Thyroid gland (tissue), 4 donors: ENCODE data around the gene MYOM3. TPM values are rescaled to one million over a fixed set of nuclear protein-coding genes. Genes with fewer than 3 reads are reported as not detected.
"Not testable (repeated sequence)": the region's sequence is repeated elsewhere in the genome, so short reads cannot be mapped to it uniquely, and the experiment has no call there.

Experiments
- DNase-seq, 2 donors: peaks; one replicate each; pipeline ENCODE4 v3.0.0-alpha.2; 2019
- H3K27ac ChIP-seq, 3 donors: fragments of 200-600 bp; sonication (generic); 1 replicate in 2 of 3; 2 replicates in 1 of 3; pipeline ENCODE4 v1.5.1; 2016 to 2019; ENCODE audit warnings: mild to moderate bottlenecking in 1 of 3, moderate library complexity in 1 of 3
- H3K27me3 ChIP-seq: fragments of 200-600 bp; sonication (generic); one replicate; pipeline ENCODE4 v1.5.1; 2019
- H3K36me3 ChIP-seq, 2 donors: fragments of 200-600 bp; sonication (generic); one replicate each; pipeline ENCODE4 v1.5.1; 2016 to 2019
- H3K4me1 ChIP-seq, 2 donors: fragments of 200-600 bp; sonication (generic); one replicate each; pipeline ENCODE4 v1.5.1; 2017 to 2019
- H3K4me3 ChIP-seq, 3 donors: fragments of 200-600 bp; sonication (generic); replicated peaks in 1 of 3; 1 replicate in 2 of 3; 2 replicates in 1 of 3; pipeline ENCODE4 v1.5.1; 2016; ENCODE audit warnings: mild to moderate bottlenecking in 1 of 3
- H3K9me3 ChIP-seq: fragments of 200-600 bp; sonication (generic); one replicate; pipeline ENCODE4 v1.5.1; 2017
- POLR2A ChIP-seq, 2 donors: fragments of 450-650 bp; IDR thresholded peaks; one replicate each; pipeline ENCODE4 v1.6.1; 2017; ENCODE audit warnings: antibody characterized with exemption in 2 of 2, mild to moderate bottlenecking in 2 of 2, moderate library complexity in 1 of 2
- WGBS, 2 donors: methylation state at CpG; one replicate each; pipeline ENCODE4 v1.1.5; 2017; 5-methylcytosine and 5-hydroxymethylcytosine counted together
- intact Hi-C: fragments of 100-400 bp; cut with DNase I; formaldehyde crosslinking; loops from one replicate; pipeline ENCODE4 v1.15.1; 2023
- total RNA-seq, 4 donors: library from RNA; depleted of rRNA; stranded (reverse); fragments of >200 nt; gene quantifications; one replicate each; pipeline ENCODE4 v1.2.3, GENCODE V29; 2016
- TF ChIP-seq, protein P1 (sequence below), 6 experiments: fragments of 200-600 bp in 3 of 6; fragments of 450-650 bp in 3 of 6; sonication (generic) in 3 of 6; IDR thresholded peaks; one replicate each; pipeline ENCODE4 v1.5.1; 2016 to 2019; ENCODE audit warnings: antibody characterized with exemption in 6 of 6, mild to moderate bottlenecking in 2 of 6, inconsistent platforms in 1 of 6, moderate library complexity in 1 of 6

MYOM3 gene
- total RNA-seq, 4 donors from 2014 or later, result 0.11 to 0.54 TPM; not detected in 2

DNA sequence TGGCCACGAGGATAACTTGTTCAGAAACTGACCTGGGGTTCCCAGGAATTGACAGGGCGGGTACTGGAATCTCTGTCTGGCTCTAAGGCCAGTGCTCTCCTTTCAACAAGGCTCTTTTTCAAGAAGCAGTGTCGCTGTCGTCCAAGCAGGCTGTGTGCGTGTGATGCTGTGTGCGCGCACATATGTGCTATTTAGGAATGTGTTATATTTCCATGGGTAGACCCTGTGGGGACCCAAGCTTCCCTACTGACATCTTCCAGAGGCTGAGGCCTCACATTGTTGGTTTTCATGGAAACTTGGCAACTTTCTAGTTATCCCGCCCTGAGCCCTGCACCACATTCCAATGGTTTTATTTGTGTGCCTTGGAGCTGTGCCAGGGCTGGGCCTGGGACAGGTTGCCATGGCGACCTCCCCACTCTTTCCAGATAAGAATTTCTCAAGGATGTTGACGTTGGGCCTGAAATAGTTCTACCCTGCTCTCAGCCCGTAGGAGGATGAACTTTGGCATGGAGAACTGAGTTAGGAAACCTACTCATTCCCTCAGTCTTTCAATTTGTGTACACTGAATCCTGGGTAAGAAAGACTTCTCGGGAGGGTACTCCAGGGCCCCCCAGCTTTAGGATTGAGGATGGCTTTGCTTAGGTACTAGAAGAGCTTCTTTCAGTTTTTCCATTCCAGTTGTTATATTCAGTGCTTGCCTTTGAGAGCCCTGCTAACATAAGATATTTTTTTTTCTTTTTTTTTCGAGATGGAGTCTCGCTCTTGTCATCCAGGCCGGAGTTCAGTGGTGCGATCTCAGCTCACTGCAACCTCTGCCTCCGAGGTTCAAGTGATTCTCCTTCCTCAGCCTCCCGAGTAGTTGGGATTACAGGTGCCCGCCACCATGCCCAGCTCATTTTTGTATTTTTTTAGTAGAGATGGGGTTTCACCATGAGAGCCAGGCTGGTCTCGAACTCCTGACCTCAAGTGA, 93.0 kb downstream of the MYOM3 start:
- 17 to 26% methylated on average over 20 of the region's 20 CpGs for WGBS, 2 donors
- Histone ChIP-seq H3K36me3 (no peaks in the 10 kb centered on the region), H3K4me1 (peaks cover 45 to 77% of the 10 kb centered on the region in 2 donors), H3K9me3 (no peaks in the 10 kb centered on the region), H3K27ac (peak overlapping the region; percentile 86 to 99 (median 99)), H3K4me3 (no peak overlapping the region), H3K27me3 (no peaks in the 10 kb centered on the region)
- peak in 1 of 2 donors; percentile 57 for TF ChIP-seq POLR2A (IDR thresholded peaks at IDR 0.05)
- TF ChIP-seq, protein P1, sequence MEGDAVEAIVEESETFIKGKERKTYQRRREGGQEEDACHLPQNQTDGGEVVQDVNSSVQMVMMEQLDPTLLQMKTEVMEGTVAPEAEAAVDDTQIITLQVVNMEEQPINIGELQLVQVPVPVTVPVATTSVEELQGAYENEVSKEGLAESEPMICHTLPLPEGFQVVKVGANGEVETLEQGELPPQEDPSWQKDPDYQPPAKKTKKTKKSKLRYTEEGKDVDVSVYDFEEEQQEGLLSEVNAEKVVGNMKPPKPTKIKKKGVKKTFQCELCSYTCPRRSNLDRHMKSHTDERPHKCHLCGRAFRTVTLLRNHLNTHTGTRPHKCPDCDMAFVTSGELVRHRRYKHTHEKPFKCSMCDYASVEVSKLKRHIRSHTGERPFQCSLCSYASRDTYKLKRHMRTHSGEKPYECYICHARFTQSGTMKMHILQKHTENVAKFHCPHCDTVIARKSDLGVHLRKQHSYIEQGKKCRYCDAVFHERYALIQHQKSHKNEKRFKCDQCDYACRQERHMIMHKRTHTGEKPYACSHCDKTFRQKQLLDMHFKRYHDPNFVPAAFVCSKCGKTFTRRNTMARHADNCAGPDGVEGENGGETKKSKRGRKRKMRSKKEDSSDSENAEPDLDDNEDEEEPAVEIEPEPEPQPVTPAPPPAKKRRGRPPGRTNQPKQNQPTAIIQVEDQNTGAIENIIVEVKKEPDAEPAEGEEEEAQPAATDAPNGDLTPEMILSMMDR (IDR thresholded peaks at IDR 0.05), result no peak
- peak; percentile 99 to 100 for DNase-seq
- intact Hi-C loops, result no loop called here

DNA sequence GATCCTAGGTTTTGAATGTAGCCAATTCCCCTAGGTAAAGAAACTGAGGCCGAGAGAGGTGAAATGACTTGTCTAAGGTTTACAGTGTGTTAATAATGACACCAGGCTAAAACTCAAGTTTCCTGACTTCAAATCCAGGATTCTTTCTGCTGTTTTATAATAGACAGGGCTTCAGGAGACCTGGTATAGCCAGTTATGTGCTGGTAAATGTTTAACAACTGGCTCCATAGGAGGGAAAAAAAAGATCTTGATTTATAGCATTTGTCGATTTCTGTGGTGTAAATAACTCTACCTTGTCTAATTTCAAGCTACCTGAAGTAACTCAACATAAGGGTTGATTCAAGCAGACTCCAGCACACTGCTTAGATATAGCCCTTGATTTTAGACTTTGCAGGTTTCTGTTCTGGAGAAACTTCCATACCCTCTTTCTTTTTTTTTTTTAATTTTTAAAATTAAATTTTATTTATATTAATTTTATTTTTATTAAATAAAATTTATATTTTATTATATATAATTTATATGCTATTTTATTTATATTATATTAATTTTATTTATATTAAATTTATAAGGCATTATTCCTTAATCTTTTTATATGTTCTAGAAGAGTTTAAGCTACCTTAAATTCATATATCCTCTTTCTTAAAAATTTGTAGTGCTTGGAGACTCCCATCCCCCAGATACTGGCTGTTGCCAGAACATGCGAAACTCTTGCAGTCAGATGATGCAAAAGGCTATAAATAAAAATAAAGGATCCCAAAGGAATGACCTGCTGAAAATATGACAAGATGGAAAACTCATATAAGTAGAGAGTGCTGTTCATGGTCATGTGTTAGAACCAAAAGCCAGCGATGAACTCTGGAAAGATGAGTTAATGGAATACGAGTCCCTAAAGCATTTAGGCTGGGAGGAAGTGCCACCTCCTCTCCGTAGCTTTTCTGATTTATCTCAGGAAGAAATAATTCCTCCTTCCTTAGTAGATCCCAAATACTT, 96.4 kb downstream of the MYOM3 start:
- no peaks in the 10 kb centered on the region for H3K27me3 ChIP-seq
- peak overlapping the region; percentile 45 to 99 (median 99) for H3K27ac ChIP-seq
- H3K36me3 ChIP-seq, result no peaks in the 10 kb centered on the region
- 69 to 73% methylated on average over 6 of the region's 6 CpGs for WGBS, 2 donors
- DNase-seq, result no peak
- intact Hi-C loops, result loop anchor here (2.0 kb wide), 1 partner anchor 33 kb away; no protein-coding TSS in a partner anchor
- peaks cover 36 to 61% of the 10 kb centered on the region in 2 donors for H3K4me1 ChIP-seq
- no peaks in the 10 kb centered on the region for H3K9me3 ChIP-seq
- TF ChIP-seq, protein P1 (IDR thresholded peaks at IDR 0.05), result no peak
- TF ChIP-seq POLR2A (IDR thresholded peaks at IDR 0.05), result no peak
- no peak overlapping the region for H3K4me3 ChIP-seq

DNA sequence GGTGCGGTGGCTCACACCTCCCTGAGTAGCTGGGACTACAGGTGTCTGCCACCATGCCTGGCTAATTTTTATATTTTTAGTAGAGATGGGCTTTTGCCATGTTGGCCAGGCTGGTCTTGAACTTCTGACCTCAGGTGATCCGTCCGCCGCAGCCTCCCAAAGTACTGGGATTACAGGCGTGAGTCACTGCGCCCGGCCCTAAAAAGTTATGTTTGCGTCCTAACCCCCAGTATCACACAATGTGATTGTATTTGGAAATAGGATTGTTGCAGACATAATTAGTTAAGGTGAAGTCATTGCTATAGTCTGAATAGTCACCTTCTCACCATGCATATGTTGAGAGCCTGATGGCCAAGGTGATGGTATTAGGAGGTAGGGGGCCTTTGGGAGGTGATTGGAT, 99.1 kb downstream of the MYOM3 start:
- H3K9me3 ChIP-seq, intact Hi-C loops, H3K27me3 ChIP-seq, DNase-seq, H3K4me3 ChIP-seq, H3K36me3 ChIP-seq: not testable (repeated sequence)
- 94 to 96% methylated on average over 8 of the region's 8 CpGs for WGBS, 2 donors
- peaks cover 22 to 60% of the 10 kb centered on the region in 2 donors for H3K4me1 ChIP-seq
- peak overlapping the region in 1 of 3 donors; percentile 99 for H3K27ac ChIP-seq

DNA sequence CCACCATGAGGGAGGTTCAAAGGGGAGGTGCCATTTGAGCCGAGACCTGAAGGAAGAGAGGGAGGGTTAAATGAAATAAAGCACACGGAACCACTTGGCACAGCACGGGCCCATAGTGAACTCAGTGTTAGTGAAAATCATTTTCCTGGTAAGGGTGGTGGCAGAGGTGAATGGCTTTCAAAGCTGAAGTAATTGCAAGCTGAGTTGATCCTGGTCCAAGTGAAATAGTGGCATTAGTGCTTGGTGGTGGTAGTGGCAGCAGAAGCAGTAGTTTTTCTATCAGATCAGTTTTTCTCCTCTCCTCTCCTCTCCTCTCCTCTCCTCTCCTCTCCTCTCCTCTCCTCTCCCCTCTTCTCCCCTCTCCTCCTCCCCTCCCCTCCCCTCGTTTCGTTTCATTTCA, 101.3 kb downstream of the MYOM3 start:
- H3K4me3 ChIP-seq, result no peak overlapping the region
- DNase-seq, result peak in 1 of 2 donors; percentile 27
- H3K4me1 ChIP-seq, result peaks cover 22 to 40% of the 10 kb centered on the region in 2 donors
- no peaks in the 10 kb centered on the region for H3K36me3 ChIP-seq
- intact Hi-C loops, result no loop called here
- TF ChIP-seq, protein P1 (IDR thresholded peaks at IDR 0.05), result no peak
- no peak for TF ChIP-seq POLR2A (IDR thresholded peaks at IDR 0.05)
- H3K27me3 ChIP-seq, result no peaks in the 10 kb centered on the region
- 36 to 43% methylated on average over 4 to 5 of the region's 5 CpGs for WGBS, 2 donors
- H3K27ac ChIP-seq, result peak overlapping the region in 2 of 3 donors; percentile 17 to 41
- H3K9me3 ChIP-seq, result no peaks in the 10 kb centered on the region

DNA sequence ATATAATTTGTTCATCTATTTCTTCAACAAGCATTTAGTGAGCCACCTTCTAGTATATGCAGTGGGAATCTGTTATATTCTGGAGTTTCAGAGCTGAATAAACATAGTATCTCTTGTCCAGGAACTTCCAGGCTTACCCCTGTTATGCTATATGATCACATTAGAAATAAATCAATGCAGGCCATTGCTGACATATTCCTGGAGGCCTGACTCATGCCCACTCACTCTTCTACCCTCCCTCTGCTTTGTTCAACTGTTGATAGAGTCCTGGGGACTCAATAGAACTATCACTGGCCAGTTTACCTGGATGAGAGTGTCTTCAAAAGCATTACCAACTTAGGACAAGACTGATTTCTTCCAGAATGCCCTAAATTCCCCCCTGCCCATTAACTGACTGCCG, 102.5 kb downstream of the MYOM3 start:
- WGBS, 2 donors, result 96% methylated on average over 1 of the region's 1 CpG
- H3K27ac ChIP-seq, result peak overlapping the region in 1 of 3 donors; percentile 41
- H3K9me3 ChIP-seq, result no peaks in the 10 kb centered on the region
- TF ChIP-seq, protein P1 (IDR thresholded peaks at IDR 0.05), result no peak
- no peak for TF ChIP-seq POLR2A (IDR thresholded peaks at IDR 0.05)
- DNase-seq, result no peak
- no peaks in the 10 kb centered on the region for H3K36me3 ChIP-seq
- intact Hi-C loops, result no loop called here
- H3K27me3 ChIP-seq, result no peaks in the 10 kb centered on the region
- H3K4me1 ChIP-seq, result peaks cover 17 to 30% of the 10 kb centered on the region in 2 donors
- no peak overlapping the region for H3K4me3 ChIP-seq

DNA sequence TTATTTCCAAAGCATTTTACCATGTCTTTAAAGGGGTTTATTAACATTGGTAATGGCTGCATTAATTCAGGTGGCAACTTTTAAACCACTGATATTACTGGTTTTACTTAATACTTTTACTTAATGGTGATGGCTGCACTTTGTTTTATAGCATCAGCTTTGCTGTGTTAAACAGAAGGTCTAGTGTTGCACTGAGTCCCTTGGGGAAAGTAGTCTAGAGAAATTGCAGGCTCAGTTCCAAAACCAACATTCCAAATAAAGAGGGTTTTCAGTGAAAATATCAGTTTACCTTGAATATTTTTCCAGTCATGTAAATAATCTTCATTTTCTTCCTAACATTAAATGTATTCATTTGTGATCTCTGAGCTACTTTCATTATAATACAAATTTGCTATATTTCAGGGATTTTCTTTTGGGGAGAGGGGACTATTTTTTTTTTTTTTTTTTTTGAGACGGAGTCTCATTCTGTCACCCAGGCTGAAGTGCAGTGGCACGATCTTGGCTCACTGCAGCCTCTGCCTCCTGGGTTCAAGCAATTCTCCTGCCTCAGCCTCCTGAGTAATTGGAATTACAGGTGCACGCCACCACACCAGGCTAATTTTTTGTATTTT, 103.3 kb downstream of the MYOM3 start:
- H3K9me3 ChIP-seq, intact Hi-C loops, H3K36me3 ChIP-seq, DNase-seq, H3K27ac ChIP-seq, H3K27me3 ChIP-seq, H3K4me3 ChIP-seq: not testable (repeated sequence)
- WGBS, 2 donors, result 38 to 54% methylated on average over 3 of the region's 3 CpGs
- H3K4me1 ChIP-seq, result peaks cover 17 to 30% of the 10 kb centered on the region in 2 donors
